ENCODE measurements around the gene NMUR2. TPM values are rescaled to one million over a fixed set of nuclear protein-coding genes. Genes with fewer than 3 reads are reported as not detected.

Gene NMUR2
- total RNA-seq, 3 donors from 2014 or later (not counting 1 experiment from before 2014, with no cell fraction given): not detected

DNA sequence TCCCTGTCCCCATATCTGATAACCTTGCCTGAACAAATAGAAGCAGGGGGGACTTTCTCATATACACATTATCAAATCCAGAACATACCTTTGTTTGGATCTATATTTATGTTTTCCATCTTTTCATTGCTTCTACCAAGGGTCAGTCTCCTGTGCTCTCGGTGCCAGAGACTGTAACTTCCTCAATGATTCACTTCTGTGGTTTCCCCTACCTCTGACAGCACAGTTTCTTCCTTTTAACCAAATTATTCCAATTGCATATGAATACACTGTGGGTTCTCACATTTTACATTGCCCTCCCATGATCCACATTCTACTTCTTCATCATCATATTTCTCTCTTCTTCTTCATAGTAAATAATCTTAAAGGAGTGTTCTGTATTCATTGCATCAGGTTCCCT is 32.2 kb downstream of the NMUR2 start:
- no peaks in the 10 kb centered on the region for H3K36me3 Mint-ChIP-seq
- H3K27me3 Mint-ChIP-seq (ENCODE audit: low read depth in 2 of 2): no peaks in the 10 kb centered on the region
- Histone ChIP-seq H3K4me1 (ENCODE audit: control insufficient read depth, insufficient read depth, low read length) (no peaks in the 10 kb centered on the region), H3K4me3 (ENCODE audit: low read length) (no peak overlapping the region), H3K27me3 (ENCODE audit: control insufficient read depth, insufficient read depth, low read length) (no peaks in the 10 kb centered on the region), H3K36me3 (ENCODE audit: control insufficient read depth, insufficient read depth, low read length) (no peaks in the 10 kb centered on the region), H3K9me3 (ENCODE audit: control insufficient read depth, insufficient read depth, low read length) (no peaks in the 10 kb centered on the region), H3K27ac (ENCODE audit: low read length) (no peak overlapping the region)
- no peak overlapping the region for H3K4me3 Mint-ChIP-seq
- no peaks in the 10 kb centered on the region for H3K9me3 Mint-ChIP-seq
- DNase-seq (no peak), ATAC-seq (no peak)
- no peak overlapping the region for H3K27ac Mint-ChIP-seq
- H3K4me1 Mint-ChIP-seq: no peaks in the 10 kb centered on the region
- intact Hi-C loops (cut with micrococcal nuclease): no loop called here
- WGBS (ENCODE audit: insufficient coverage): 4% methylated on average over 1 of the region's 1 CpG
- no peak for TF ChIP-seq CTCF (IDR thresholded peaks at IDR 0.05)

- DNase-seq (no peak), ATAC-seq (no peak)
- TF ChIP-seq CTCF (IDR thresholded peaks at IDR 0.05): no peak
- H3K4me1 ChIP-seq (ENCODE audit: control insufficient read depth, insufficient read depth, low read length): no peaks in the 10 kb centered on the region
- intact Hi-C loops (cut with micrococcal nuclease): no loop called here
- H3K27ac ChIP-seq (ENCODE audit: low read length): no peak overlapping the region
- H3K9me3 ChIP-seq (ENCODE audit: control insufficient read depth, insufficient read depth, low read length): no peaks in the 10 kb centered on the region
- H3K4me3 Mint-ChIP-seq: no peak overlapping the region
- H3K27me3 Mint-ChIP-seq (ENCODE audit: low read depth in 2 of 2): no peaks in the 10 kb centered on the region
- H3K9me3 Mint-ChIP-seq: no peaks in the 10 kb centered on the region
- no peaks in the 10 kb centered on the region for H3K36me3 Mint-ChIP-seq
- no peak overlapping the region for H3K4me3 ChIP-seq (ENCODE audit: low read length)
- H3K4me1 Mint-ChIP-seq: no peaks in the 10 kb centered on the region
- H3K27ac Mint-ChIP-seq: no peak overlapping the region
- H3K36me3 ChIP-seq (ENCODE audit: control insufficient read depth, insufficient read depth, low read length): no peaks in the 10 kb centered on the region
- no peaks in the 10 kb centered on the region for H3K27me3 ChIP-seq (ENCODE audit: control insufficient read depth, insufficient read depth, low read length)
These were observed 35.8 kb downstream of the NMUR2 start for GRCh38 chr5:152369298-152369697.

GRCh38 chr5:152367554-152367953 is 37.5 kb downstream of the NMUR2 start:
- Mint-ChIP-seq H3K27me3 (ENCODE audit: low read depth in 2 of 2) (no peaks in the 10 kb centered on the region), H3K27ac (no peak overlapping the region), H3K4me3 (no peak overlapping the region), H3K36me3 (no peaks in the 10 kb centered on the region), H3K4me1 (no peaks in the 10 kb centered on the region), H3K9me3 (no peaks in the 10 kb centered on the region)
- DNase-seq (no peak), ATAC-seq (no peak)
- Histone ChIP-seq H3K4me1 (ENCODE audit: control insufficient read depth, insufficient read depth, low read length) (no peaks in the 10 kb centered on the region), H3K36me3 (ENCODE audit: control insufficient read depth, insufficient read depth, low read length) (no peaks in the 10 kb centered on the region), H3K27me3 (ENCODE audit: control insufficient read depth, insufficient read depth, low read length) (no peaks in the 10 kb centered on the region), H3K4me3 (ENCODE audit: low read length) (no peak overlapping the region), H3K27ac (ENCODE audit: low read length) (no peak overlapping the region), H3K9me3 (ENCODE audit: control insufficient read depth, insufficient read depth, low read length) (no peaks in the 10 kb centered on the region)
- intact Hi-C loops (cut with micrococcal nuclease): no loop called here
- 96% methylated on average over 2 of the region's 3 CpGs for WGBS (ENCODE audit: insufficient coverage)
- no peak for TF ChIP-seq CTCF (IDR thresholded peaks at IDR 0.05)

DNA sequence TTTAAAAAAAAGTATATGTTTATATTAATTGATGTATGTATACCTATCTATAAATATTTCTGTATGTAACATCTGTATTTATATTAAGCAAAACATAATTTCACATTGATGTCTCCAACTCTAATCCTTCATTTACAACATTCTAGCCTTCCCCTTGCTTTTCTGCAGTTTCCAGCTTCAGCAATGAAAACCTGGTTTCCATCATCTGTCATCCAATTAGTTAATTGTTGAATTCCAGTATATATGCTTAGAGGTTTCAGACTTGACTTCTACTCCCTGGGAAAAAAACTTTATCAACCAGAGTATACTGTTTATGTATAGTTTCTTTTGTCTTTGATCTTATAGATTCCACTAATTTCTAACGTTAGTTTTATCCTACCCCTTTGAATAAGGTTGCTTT is 38.4 kb downstream of the NMUR2 start:
- H3K27me3 ChIP-seq (ENCODE audit: control insufficient read depth, insufficient read depth, low read length): no peaks in the 10 kb centered on the region
- TF ChIP-seq CTCF (IDR thresholded peaks at IDR 0.05): no peak
- intact Hi-C loops (cut with micrococcal nuclease): no loop called here
- no peak overlapping the region for H3K4me3 Mint-ChIP-seq
- WGBS (ENCODE audit: insufficient coverage): no CpG with 5 or more reads among the region's 1 CpG
- H3K9me3 Mint-ChIP-seq: no peaks in the 10 kb centered on the region
- no peak overlapping the region for H3K27ac ChIP-seq (ENCODE audit: low read length)
- no peaks in the 10 kb centered on the region for H3K4me1 Mint-ChIP-seq
- DNase-seq (no peak), ATAC-seq (no peak)
- H3K9me3 ChIP-seq (ENCODE audit: control insufficient read depth, insufficient read depth, low read length): no peaks in the 10 kb centered on the region
- H3K4me3 ChIP-seq (ENCODE audit: low read length): no peak overlapping the region
- no peaks in the 10 kb centered on the region for H3K4me1 ChIP-seq (ENCODE audit: control insufficient read depth, insufficient read depth, low read length)
- no peaks in the 10 kb centered on the region for H3K36me3 ChIP-seq (ENCODE audit: control insufficient read depth, insufficient read depth, low read length)
- H3K36me3 Mint-ChIP-seq: no peaks in the 10 kb centered on the region
- H3K27ac Mint-ChIP-seq: no peak overlapping the region
- no peaks in the 10 kb centered on the region for H3K27me3 Mint-ChIP-seq (ENCODE audit: low read depth in 2 of 2)

Measured in natural killer cell (primary cell).